CD4-positive, CD25-positive, alpha-beta regulatory T cell (primary cell): ENCODE results near the gene ARL6IP4. TPM values are rescaled to one million over a fixed set of nuclear protein-coding genes. Genes with fewer than 3 reads are reported as not detected.
A peak's percentile ranks its signal among the peaks of the same experiment; 100 is the strongest.

Source experiments
- ATAC-seq, 2 donors: fragments of 150-1000 bp; cut with Tn5 transposase; one replicate each; pipeline ENCODE4 v1.10.0; 2021; ENCODE audit warnings: low read depth in 2 of 2, moderate number of reproducible peaks in 2 of 2, moderate library complexity in 1 of 2
- DNase-seq, 3 donors: peaks; one replicate each; pipeline versions ENCODE4 v3.0.0 to v3.0.0-alpha.2; 2012 to 2022; ENCODE audit warnings: mixed read lengths in 1 of 3
- H3K27ac ChIP-seq: one replicate; pipeline ENCODE4 v1.7.0; 2013; ENCODE audit warnings: mild to moderate bottlenecking, low read length; ENCODE audit not compliant: insufficient read depth, poor library complexity, severe bottlenecking
- H3K27me3 ChIP-seq: one replicate; pipeline ENCODE4 v1.7.0; 2013; ENCODE audit warnings: low read length; ENCODE audit not compliant: control insufficient read depth, insufficient read depth
- H3K36me3 ChIP-seq: one replicate; pipeline ENCODE4 v1.7.0; 2013; ENCODE audit warnings: mild to moderate bottlenecking, low read length, moderate library complexity; ENCODE audit not compliant: control insufficient read depth, insufficient read depth
- H3K4me1 ChIP-seq: 2 replicates; pipeline ENCODE4 v1.7.0; 2013; ENCODE audit warnings: mild to moderate bottlenecking, low read length; ENCODE audit not compliant: insufficient read depth, control insufficient read depth, poor library complexity, severe bottlenecking
- H3K4me3 ChIP-seq: one replicate; pipeline ENCODE4 v1.7.0; 2013; ENCODE audit warnings: low read depth, mild to moderate bottlenecking, low read length, moderate library complexity
- H3K9me3 ChIP-seq, 2 experiments: 1 replicate in 1 of 2; 2 replicates in 1 of 2; pipeline ENCODE4 v1.7.0; 2013; ENCODE audit warnings: low read length in 2 of 2, mild to moderate bottlenecking in 1 of 2, moderate library complexity in 1 of 2; ENCODE audit not compliant: control insufficient read depth in 2 of 2
- H3K27ac Mint-ChIP-seq, 3 donors: one replicate each; pipeline ENCODE4 v1.8.0; 2020 to 2022; ENCODE audit warnings: mild to moderate bottlenecking in 3 of 3, mixed read lengths in 3 of 3, moderate library complexity in 2 of 3
- H3K27me3 Mint-ChIP-seq: one replicate; pipeline ENCODE4 v1.8.0; 2022; ENCODE audit warnings: mild to moderate bottlenecking, mixed read lengths
- H3K36me3 Mint-ChIP-seq: one replicate; pipeline ENCODE4 v1.8.0; 2020; ENCODE audit warnings: mixed read lengths
- H3K4me1 Mint-ChIP-seq, 4 donors: one replicate each; pipeline ENCODE4 v1.8.0; 2020 to 2022; ENCODE audit warnings: mixed read lengths in 4 of 4, mild to moderate bottlenecking in 1 of 4
- H3K4me3 Mint-ChIP-seq, 4 donors: one replicate each; pipeline ENCODE4 v1.8.0; 2020 to 2022; ENCODE audit warnings: mild to moderate bottlenecking in 4 of 4, mixed read lengths in 4 of 4, moderate library complexity in 3 of 4
- H3K9me3 Mint-ChIP-seq, 7 donors: one replicate each; pipeline ENCODE4 v1.8.0; 2020 to 2022; ENCODE audit warnings: mixed read lengths in 7 of 7, mild to moderate bottlenecking in 3 of 7, moderate library complexity in 2 of 7
- polyA plus RNA-seq, 4 donors: library from polyadenylated mRNA; unstranded; fragments of 300-500 nt; fragmentation: Illumina TruSeq; gene quantifications; one replicate each; pipeline ENCODE4 v1.2.3, GENCODE V29; 2021
- total RNA-seq: library from RNA; stranded (reverse); gene quantifications from one replicate; pipeline ENCODE4 v1.2.3, GENCODE V29; 2022

ARL6IP4 gene
- total and polyA plus RNA-seq, 5 donors from 2014 or later: 131 to 237 (median 218) TPM

DNA sequence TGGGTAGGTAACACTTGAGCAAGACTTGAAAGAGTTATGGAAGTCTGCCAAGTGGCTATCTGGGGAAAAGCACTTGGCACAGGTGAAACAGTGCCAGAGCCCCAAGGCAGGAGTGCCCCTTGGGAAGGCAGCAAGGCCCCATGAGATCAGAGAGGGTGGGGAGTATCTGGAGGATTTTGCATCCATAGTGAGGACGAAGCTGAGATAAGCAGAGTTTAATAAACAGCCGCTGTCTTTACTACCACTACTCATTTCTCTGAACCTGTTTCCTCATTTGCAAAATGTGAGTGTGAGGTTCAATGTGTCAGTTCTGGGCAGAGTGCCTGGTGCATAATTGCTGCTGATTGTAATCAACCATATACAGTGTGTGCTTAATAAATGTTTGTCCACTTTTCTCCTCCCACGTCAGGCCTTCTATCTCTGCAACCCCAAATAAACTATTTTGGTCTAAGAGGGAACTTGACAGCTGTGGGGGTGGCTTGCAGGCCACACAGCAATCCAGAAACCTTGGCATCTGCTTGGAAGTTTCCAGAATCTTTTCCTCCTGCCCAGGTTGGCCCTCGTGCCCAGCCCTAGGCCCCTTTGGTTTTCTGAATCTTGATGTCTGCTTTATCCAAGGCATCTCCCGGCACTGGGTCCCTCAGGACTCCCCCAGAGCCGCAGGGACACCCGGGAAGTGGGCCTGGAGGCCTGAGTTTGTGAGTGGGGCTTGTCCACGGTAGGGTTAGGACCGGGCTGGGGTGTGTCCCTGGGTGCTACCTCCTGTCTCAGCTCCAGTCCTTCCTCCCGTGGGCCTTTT is 18.8 kb upstream of the ARL6IP4 start:
- H3K4me1 Mint-ChIP-seq: peaks cover 0 to 7% (median 0%) of the 10 kb centered on the region in 4 donors
- Histone ChIP-seq H3K4me1 (peaks cover 18% of the 10 kb centered on the region), H3K27ac (no peak overlapping the region), H3K36me3 (no peaks in the 10 kb centered on the region), H3K4me3 (no peak overlapping the region), H3K9me3 (no peaks in the 10 kb centered on the region), H3K27me3 (no peaks in the 10 kb centered on the region)
- no peaks in the 10 kb centered on the region for H3K27me3 Mint-ChIP-seq
- ATAC-seq (no peak), DNase-seq (no peak)
- no peaks in the 10 kb centered on the region for H3K36me3 Mint-ChIP-seq
- no peaks in the 10 kb centered on the region for H3K9me3 Mint-ChIP-seq
- H3K4me3 Mint-ChIP-seq: peak overlapping the region in 1 of 4 donors; percentile 68
- H3K27ac Mint-ChIP-seq: no peak overlapping the region

- Mint-ChIP-seq H3K27ac (no peak overlapping the region), H3K27me3 (no peaks in the 10 kb centered on the region), H3K36me3 (no peaks in the 10 kb centered on the region), H3K4me3 (no peak overlapping the region), H3K9me3 (no peaks in the 10 kb centered on the region), H3K4me1 (peaks cover 0 to 12% (median 0%) of the 10 kb centered on the region in 4 donors)
- DNase-seq: no peak
- Histone ChIP-seq H3K27ac (no peak overlapping the region), H3K9me3 (no peaks in the 10 kb centered on the region), H3K4me1 (peaks cover 20% of the 10 kb centered on the region), H3K4me3 (no peak overlapping the region), H3K36me3 (no peaks in the 10 kb centered on the region), H3K27me3 (no peaks in the 10 kb centered on the region)
- ATAC-seq: no peak
These were observed 16.6 kb upstream of the ARL6IP4 start for GRCh38 chr12:122963941-122964265.

GRCh38 chr12:122964439-122965257 is 15.8 kb upstream of the ARL6IP4 start:
- no peaks in the 10 kb centered on the region for H3K27me3 Mint-ChIP-seq
- Histone ChIP-seq H3K36me3 (no peaks in the 10 kb centered on the region), H3K27ac (no peak overlapping the region), H3K4me1 (peaks cover 20% of the 10 kb centered on the region), H3K4me3 (no peak overlapping the region), H3K9me3 (no peaks in the 10 kb centered on the region), H3K27me3 (no peaks in the 10 kb centered on the region)
- peaks cover 0 to 12% (median 0%) of the 10 kb centered on the region in 4 donors for H3K4me1 Mint-ChIP-seq
- no peaks in the 10 kb centered on the region for H3K9me3 Mint-ChIP-seq
- H3K4me3 Mint-ChIP-seq: peak overlapping the region; percentile 42 to 80 (median 64)
- no peaks in the 10 kb centered on the region for H3K36me3 Mint-ChIP-seq
- DNase-seq: no peak
- no peak overlapping the region for H3K27ac Mint-ChIP-seq
- no peak for ATAC-seq

DNA sequence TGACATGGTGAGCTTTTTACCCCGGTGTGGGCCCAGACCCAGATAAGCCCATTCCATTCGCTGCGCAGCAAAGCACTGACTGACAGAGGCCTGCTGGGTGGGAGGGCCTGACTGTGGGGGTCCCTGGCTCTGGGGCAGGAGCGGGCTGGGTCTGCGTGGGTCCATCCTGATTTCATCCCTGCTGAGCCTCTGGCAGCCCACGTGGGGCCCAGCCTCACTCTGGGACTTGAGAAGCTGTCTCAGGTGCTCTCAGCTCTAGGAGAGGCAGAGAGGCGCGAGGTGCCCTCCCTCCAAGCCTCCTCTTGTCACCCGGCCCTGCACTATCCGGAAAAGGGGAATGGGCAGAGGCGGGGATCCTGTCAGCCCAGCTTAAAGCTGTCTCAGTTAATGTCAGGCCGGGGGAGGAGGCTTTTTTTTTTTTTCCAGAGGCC is 15.1 kb upstream of the ARL6IP4 start:
- no peak overlapping the region for H3K27ac Mint-ChIP-seq
- H3K9me3 ChIP-seq: no peaks in the 10 kb centered on the region
- peaks cover 20% of the 10 kb centered on the region for H3K4me1 ChIP-seq
- H3K27ac ChIP-seq: no peak overlapping the region
- DNase-seq (no peak), ATAC-seq (no peak)
- no peak overlapping the region for H3K4me3 ChIP-seq
- peaks cover 0 to 12% (median 0%) of the 10 kb centered on the region in 4 donors for H3K4me1 Mint-ChIP-seq
- H3K4me3 Mint-ChIP-seq: peak overlapping the region in 2 of 4 donors; percentile 15 to 64
- no peaks in the 10 kb centered on the region for H3K36me3 ChIP-seq
- no peaks in the 10 kb centered on the region for H3K9me3 Mint-ChIP-seq
- no peaks in the 10 kb centered on the region for H3K36me3 Mint-ChIP-seq
- no peaks in the 10 kb centered on the region for H3K27me3 ChIP-seq
- no peaks in the 10 kb centered on the region for H3K27me3 Mint-ChIP-seq

DNA sequence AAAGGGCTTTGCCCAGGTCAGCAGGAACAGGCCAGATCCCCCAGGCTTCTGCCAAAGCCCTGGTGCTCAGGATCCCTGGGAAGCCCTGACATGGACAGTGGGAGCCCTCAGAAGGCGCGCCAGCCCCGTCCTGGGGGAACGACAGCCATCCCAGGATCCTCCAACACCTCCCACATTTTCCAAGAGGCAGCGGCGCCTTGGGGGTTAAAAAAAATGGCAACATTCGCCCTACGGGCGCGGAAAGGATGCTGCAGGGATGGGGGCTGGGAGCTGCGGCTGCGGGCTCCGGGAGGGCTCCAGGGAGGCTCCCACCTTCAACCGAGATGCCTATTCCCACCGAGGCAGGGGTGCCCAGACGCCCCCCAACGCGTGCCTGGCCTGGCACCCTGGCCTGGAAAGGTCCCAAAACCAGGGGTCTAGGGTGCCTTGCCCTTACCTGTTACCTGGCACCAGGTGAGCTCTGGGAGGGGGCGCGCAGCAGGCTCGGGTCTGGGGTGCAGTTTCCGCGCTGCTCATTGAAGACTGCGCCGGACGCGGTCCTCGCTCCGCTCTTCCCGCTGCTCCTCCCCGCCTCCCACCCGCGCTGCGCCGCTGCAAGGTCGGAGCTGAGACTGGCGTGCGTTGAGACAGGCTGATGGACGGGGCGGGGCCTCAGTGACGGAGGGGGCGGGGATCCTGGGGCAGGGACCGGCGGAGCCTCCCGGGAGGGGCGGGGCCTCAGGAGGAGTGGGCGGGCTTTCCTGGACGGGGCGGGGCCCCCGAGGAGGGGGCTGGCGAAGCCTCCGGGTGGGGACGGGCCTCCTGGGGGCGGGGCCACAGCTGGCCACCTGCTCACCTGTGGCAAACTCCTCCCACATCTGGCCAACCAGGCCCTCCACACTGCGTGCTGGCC is 14.4 kb upstream of the ARL6IP4 start, which contains the start of gene ABCB9:
TSS of gene ABCB9 (minus strand) at position 613 of the 892 bp plus-strand sequence. CDS start 6,228 bp downstream, outside the sequence.
- peak; percentile 83 to 94 (median 93) for DNase-seq
- H3K27ac Mint-ChIP-seq: peak within 1 kb of the TSS; percentile 79 to 89 (median 83)
- no peak within 1 kb of the TSS for H3K4me3 ChIP-seq
- H3K36me3 ChIP-seq: no peaks in the 10 kb centered on the region
- peak; percentile 94 for ATAC-seq
- H3K27ac ChIP-seq: peak within 1 kb of the TSS; percentile 61
- H3K27me3 Mint-ChIP-seq: no peaks in the 10 kb centered on the region
- no peaks in the 10 kb centered on the region for H3K36me3 Mint-ChIP-seq
- no peaks in the 10 kb centered on the region for H3K9me3 ChIP-seq
- peak within 1 kb of the TSS; percentile 54 to 77 (median 70) for H3K4me3 Mint-ChIP-seq
- H3K9me3 Mint-ChIP-seq: no peaks in the 10 kb centered on the region
- no peaks in the 10 kb centered on the region for H3K27me3 ChIP-seq
- peaks cover 20% of the 10 kb centered on the region for H3K4me1 ChIP-seq
- peaks cover 0 to 12% (median under 1%) of the 10 kb centered on the region in 4 donors for H3K4me1 Mint-ChIP-seq

DNA sequence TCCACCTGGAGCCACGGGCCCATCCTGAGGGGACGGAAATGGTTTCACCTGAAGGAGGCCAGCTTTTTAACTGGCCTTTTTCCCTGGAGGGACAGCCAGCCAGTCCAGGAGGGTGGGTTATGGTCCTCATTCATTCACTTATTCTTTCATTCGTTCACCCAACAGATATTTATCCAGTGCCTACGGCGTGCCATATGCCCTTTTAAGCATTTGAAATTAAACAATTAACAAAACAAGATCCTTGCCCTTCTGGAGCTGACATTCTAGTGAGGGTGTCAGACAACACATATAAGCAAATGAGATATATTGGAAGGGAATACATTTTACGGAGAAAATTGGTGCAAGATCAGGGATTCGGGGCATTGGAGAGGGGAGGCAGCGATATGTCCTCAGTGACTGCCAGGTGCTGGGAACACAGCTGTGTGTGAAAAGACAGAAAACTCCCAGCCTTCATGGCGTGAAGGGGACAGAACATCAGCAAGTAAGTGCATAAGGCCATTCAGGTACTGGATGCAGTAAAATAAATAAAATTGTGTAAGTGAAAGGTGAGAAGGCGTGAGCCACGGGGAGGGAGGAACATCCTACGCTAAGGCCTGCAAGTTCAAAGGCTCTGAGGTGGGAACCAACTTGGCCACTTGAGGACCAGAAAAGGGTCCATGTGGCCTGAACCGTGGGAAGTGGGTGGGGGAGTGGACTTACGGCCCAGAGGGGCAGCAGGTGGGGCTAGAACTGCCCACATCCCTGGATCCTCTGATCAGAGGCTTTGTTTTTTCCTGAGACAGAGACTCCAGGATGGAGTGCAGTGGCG is 13.5 kb upstream of the ARL6IP4 start:
- Mint-ChIP-seq H3K27me3 (no peaks in the 10 kb centered on the region), H3K4me1 (peaks cover 0 to 12% (median under 1%) of the 10 kb centered on the region in 4 donors), H3K27ac (peak overlapping the region; percentile 79 to 89 (median 83)), H3K4me3 (peak overlapping the region in 3 of 4 donors; percentile 28 to 65 (median 63)), H3K36me3 (no peaks in the 10 kb centered on the region), H3K9me3 (no peaks in the 10 kb centered on the region)
- no peak for ATAC-seq
- Histone ChIP-seq H3K27me3 (no peaks in the 10 kb centered on the region), H3K4me3 (no peak overlapping the region), H3K4me1 (peaks cover 20% of the 10 kb centered on the region), H3K27ac (peak overlapping the region; percentile 61), H3K36me3 (no peaks in the 10 kb centered on the region), H3K9me3 (no peaks in the 10 kb centered on the region)
- no peak for DNase-seq
